GM21529 (cell line): ENCODE measurements around the gene GOLGA6L4.
"Not testable (repeated sequence)": the region's sequence is repeated elsewhere in the genome, so short reads cannot be mapped to it uniquely, and the experiment has no call there.

Experiments
- ATAC-seq: cut with Tn5 transposase; IDR thresholded peaks from one replicate; pipeline ENCODE4 v1.9.1; 2021; ENCODE audit not compliant: unreplicated experiment

Gene GOLGA6L4

GRCh38 chr15:84235573-84235972, at the start of gene GOLGA6L4:
GOLGA6L4 (plus strand) TSS chr15:84235773; CDS start chr15:84235835, 62 bp downstream.
- not testable (repeated sequence) for ATAC-seq

GRCh38 chr15:84192982-84193381, 42.6 kb upstream of the GOLGA6L4 start:
- not testable (repeated sequence) for ATAC-seq

- ATAC-seq = peak; percentile 73
Observed at GRCh38 chr15:84195603-84196002, 40.0 kb upstream of the GOLGA6L4 start.

- not testable (repeated sequence) for ATAC-seq
Observed at GRCh38 chr15:84196530-84197188, 38.9 kb upstream of the GOLGA6L4 start.

GRCh38 chr15:84199865-84200264, 35.7 kb upstream of the GOLGA6L4 start:
- ATAC-seq = not testable (repeated sequence)

GRCh38 chr15:84246441-84246840, 10.9 kb downstream of the GOLGA6L4 start:
- not testable (repeated sequence) for ATAC-seq
